ENCODE measurements around the gene SLIT1. TPM values are rescaled to one million over a fixed set of nuclear protein-coding genes. Genes with fewer than 3 reads are reported as not detected.
A peak's percentile ranks its signal among the peaks of the same experiment; 100 is the strongest.

Gene SLIT1
- total and polyA plus RNA-seq, 12 donors = 0.05 to 0.65 (median 0.15) TPM

DNA sequence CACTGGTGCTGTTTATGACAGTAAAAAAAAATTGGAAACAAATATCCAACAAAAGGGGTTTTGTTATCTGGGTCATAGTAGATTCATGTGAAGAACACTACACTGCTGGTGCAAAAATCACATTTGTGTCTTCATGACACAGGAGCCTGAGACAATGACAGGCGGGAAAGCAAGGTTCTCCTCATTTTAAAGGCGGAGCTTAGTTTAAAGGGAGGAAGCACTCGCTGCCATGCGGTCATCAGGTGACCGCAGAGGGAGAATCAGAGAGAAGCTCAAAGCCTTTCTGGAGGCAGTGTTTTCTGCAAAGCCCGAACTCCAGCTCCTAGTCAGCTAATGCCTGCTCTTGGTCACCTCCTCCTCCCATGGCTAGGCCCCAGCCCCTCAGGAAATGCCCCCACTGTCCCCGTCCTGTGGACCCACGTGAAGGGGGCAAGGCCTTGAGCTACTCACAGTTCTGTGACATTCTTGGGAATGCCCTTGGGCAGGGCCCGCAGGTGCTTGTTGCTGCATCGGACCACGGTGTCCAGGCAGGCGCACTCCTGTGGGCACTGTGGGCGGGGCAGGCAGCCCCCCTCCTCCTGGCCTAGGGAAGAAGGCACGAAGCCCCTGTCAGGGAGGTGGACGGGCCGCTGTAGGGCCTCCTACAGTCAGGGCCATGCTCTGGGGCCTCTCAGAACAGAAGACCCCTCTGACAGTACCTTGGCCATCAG lies 146.1 kb downstream of the SLIT1 start:
- H3K9me3 ChIP-seq (replicated peaks in 1 of 3) = no peaks in the 10 kb centered on the region
- TF ChIP-seq, protein P1, sequence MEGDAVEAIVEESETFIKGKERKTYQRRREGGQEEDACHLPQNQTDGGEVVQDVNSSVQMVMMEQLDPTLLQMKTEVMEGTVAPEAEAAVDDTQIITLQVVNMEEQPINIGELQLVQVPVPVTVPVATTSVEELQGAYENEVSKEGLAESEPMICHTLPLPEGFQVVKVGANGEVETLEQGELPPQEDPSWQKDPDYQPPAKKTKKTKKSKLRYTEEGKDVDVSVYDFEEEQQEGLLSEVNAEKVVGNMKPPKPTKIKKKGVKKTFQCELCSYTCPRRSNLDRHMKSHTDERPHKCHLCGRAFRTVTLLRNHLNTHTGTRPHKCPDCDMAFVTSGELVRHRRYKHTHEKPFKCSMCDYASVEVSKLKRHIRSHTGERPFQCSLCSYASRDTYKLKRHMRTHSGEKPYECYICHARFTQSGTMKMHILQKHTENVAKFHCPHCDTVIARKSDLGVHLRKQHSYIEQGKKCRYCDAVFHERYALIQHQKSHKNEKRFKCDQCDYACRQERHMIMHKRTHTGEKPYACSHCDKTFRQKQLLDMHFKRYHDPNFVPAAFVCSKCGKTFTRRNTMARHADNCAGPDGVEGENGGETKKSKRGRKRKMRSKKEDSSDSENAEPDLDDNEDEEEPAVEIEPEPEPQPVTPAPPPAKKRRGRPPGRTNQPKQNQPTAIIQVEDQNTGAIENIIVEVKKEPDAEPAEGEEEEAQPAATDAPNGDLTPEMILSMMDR (IDR thresholded peaks at IDR 0.05) = no peak
- TF ChIP-seq POLR2A (IDR thresholded peaks at IDR 0.05) = no peak
- no peak for DNase-seq
- H3K4me1 ChIP-seq (replicated peaks in 1 of 2) = peaks cover 0 to 8% of the 10 kb centered on the region in 2 donors
- H3K27me3 ChIP-seq = no peaks in the 10 kb centered on the region
- no peaks in the 10 kb centered on the region for H3K36me3 ChIP-seq (replicated peaks in 1 of 2)
- 75 to 90% (median 85%) methylated on average over 10 to 16 of the region's 16 CpGs for WGBS, 4 donors
- intact Hi-C loops (cut with DNase I) = loop anchor here in 1 of 2 donors (10.0 kb wide), 1 partner anchor 215 kb away; no protein-coding TSS in a partner anchor
- H3K27ac ChIP-seq = no peak overlapping the region
- H3K4me3 ChIP-seq = no peak overlapping the region

DNA sequence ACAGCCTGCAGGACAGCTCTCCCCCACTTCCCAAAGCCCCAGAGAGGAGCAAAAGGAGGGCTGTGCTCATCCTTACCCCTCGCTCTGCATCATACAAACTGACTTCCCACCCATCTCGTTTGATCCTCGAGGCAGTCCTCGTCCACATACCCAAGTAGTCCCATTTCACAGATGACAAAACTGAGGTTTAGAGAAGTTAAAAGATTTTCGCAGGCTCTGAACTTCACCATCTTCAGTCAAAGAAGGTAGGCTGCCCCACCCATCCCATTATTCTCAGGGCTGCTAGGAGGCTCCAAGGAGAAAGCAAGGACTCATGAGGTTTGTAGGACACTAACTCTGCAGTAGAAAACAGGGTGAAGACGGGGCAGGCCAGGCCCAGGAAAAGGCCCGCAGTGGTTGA lies 147.1 kb downstream of the SLIT1 start:
- DNase-seq = no peak
- Histone ChIP-seq H3K27me3 (no peaks in the 10 kb centered on the region), H3K36me3 (replicated peaks in 1 of 2) (no peaks in the 10 kb centered on the region), H3K27ac (no peak overlapping the region), H3K4me3 (no peak overlapping the region), H3K4me1 (replicated peaks in 1 of 2) (peaks cover 0 to 8% of the 10 kb centered on the region in 2 donors), H3K9me3 (replicated peaks in 1 of 3) (no peaks in the 10 kb centered on the region)
- intact Hi-C loops (cut with DNase I) = loop anchor here in 1 of 2 donors (10.0 kb wide), 1 partner anchor 214 kb away; no protein-coding TSS in a partner anchor
- TF ChIP-seq, protein P1 (IDR thresholded peaks at IDR 0.05) = no peak
- no peak for TF ChIP-seq POLR2A (IDR thresholded peaks at IDR 0.05)
- WGBS, 4 donors = 87 to 94% (median 90%) methylated on average over 7 of the region's 7 CpGs

DNA sequence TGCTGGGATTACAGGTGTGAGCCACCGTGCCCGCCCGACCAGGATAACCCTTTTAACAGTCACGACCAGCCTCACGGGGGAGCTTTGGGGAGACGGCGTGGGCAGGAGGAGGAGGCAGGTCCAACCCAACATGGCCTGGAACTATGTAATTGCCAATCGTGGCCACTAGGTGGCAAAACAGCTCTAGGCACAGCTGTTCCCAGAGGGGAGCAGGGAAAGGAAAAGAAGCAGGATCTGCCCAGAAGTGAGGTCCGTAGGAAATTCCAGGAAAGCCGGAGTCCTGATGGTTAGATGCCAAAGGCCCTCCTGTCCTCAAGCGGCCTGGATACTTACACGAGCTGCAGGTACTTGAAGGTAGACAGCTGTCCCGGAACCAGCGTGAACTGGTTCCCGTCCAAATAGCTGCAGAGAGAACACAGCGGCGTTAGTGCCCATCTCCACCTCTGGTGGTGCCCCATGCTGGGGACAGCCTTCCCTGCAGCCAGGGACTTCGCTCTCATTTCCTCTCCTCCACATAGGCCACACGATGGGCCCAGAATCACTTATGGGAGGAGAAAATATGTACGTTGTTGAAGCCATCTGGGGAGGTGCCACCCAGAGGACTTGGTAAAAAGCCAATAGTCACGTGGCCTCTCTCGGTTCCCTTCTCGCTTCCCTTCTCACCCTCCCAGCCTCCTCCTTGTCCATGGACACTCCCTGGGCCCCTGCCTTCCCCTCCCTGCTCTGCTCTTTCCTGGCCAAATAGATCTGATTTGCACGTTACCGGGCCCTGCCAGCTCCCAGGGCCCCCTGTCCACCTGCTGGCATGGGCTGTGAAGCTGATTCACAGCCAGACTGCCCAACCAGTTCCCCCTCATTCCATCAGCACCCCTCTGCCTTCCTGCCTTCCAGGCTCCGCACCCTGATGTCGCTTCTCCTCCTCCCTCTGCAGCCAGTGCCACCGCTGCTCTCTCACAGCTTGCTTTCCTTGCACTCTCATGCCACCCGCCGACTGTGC lies 148.1 kb downstream of the SLIT1 start:
- intact Hi-C loops (cut with DNase I) = loop anchor here in 1 of 2 donors (10.0 kb wide), 1 partner anchor 213 kb away; no protein-coding TSS in a partner anchor
- TF ChIP-seq POLR2A (IDR thresholded peaks at IDR 0.05) = no peak
- TF ChIP-seq, protein P1 (IDR thresholded peaks at IDR 0.05) = peak; percentile 82 to 91 (median 85)
- Histone ChIP-seq H3K27ac (no peak overlapping the region), H3K27me3 (no peaks in the 10 kb centered on the region), H3K4me1 (replicated peaks in 1 of 2) (peaks cover 0 to 8% of the 10 kb centered on the region in 2 donors), H3K9me3 (replicated peaks in 1 of 3) (no peaks in the 10 kb centered on the region), H3K4me3 (peak overlapping the region in 2 of 4 donors; percentile 15 to 49), H3K36me3 (replicated peaks in 1 of 2) (no peaks in the 10 kb centered on the region)
- WGBS, 4 donors = 23 to 33% (median 27%) methylated on average over 17 to 30 of the region's 30 CpGs
- DNase-seq = peak; percentile 80 to 93 (median 85)

Data from adrenal gland (tissue), 12 donors.